HCT116 (cell line): ENCODE results near the gene PRKCH. TPM values are rescaled to one million over a fixed set of nuclear protein-coding genes. Genes with fewer than 3 reads are reported as not detected.

Experiments
- ATAC-seq: fragments of 200-7000 bp; cut with Tn5 transposase; 2 replicates; pipeline ENCODE4 v1.9.1; 2020; ENCODE audit warnings: mild to moderate bottlenecking, moderate library complexity
- BruUV-seq: library from RNA; stranded (reverse); fragments of 400-500 nt; replicated peaks from 2 replicates; lab custom pipeline; 2021; lab: Mats Ljungman, UMichigan
- CTCF ChIA-PET: fragments of 300-600 bp; sonication (Branson Sonifier 250); formaldehyde crosslinking; loops from one replicate; lab custom pipeline; 2021; ENCODE audit warnings: antibody characterized with exemption; lab: Charles Lee
- POLR2A ChIA-PET: fragments of 300-600, 350-600 bp; sonication (Branson Sonifier 250); formaldehyde crosslinking; loops from one replicate; lab custom pipeline; 2021; ENCODE audit warnings: antibody characterized with exemption; lab: Charles Lee
- RAD21 ChIA-PET, 2 experiments: fragments of 300-600 bp; sonication (Branson Sonifier 250); formaldehyde crosslinking; loops; one replicate each; lab custom pipeline; 2023; ENCODE audit warnings: low total read pairs in 2 of 2; ENCODE audit not compliant: uncharacterized antibody in 2 of 2, unreplicated experiment in 2 of 2, low non-redundant PET in 1 of 2; lab: Charles Lee
- DNase-seq: peaks from one replicate; pipeline ENCODE4 v3.0.0-alpha.2; 2010; ENCODE audit warnings: low read depth, low spot score
- H2AFZ ChIP-seq: fragments of 200-600 bp; shearing (Covaris generic), sonication (generic); 2 replicates; pipeline ENCODE4 v1.6.1; 2017; ENCODE audit warnings: low read depth, mixed run types, mixed read lengths, antibody characterized with exemption, low read length; ENCODE audit not compliant: poor library complexity, severe bottlenecking
- H3K27ac ChIP-seq: 2 replicates; pipeline ENCODE4 v1.5.1; 2012; ENCODE audit warnings: low read depth, low read length
- H3K27me3 ChIP-seq: fragments of 200-600 bp; sonication (generic); 2 replicates; pipeline ENCODE4 v1.6.1; 2016; ENCODE audit warnings: mixed run types, low read length, mixed read lengths; ENCODE audit not compliant: insufficient read depth
- H3K36me3 ChIP-seq, 2 experiments: fragments of 200-500 bp in 1 of 2; fragments of 200-600 bp in 1 of 2; sonication (Bioruptor generic) in 1 of 2; sonication (generic) in 1 of 2; 2 replicates each; pipeline versions ENCODE4 v1.5.1 to v1.6.1; 2014 to 2016; ENCODE audit warnings: low read length in 2 of 2, inconsistent platforms in 1 of 2, mixed read lengths in 1 of 2, mixed run types in 1 of 2; ENCODE audit not compliant: insufficient read depth in 2 of 2, control insufficient read depth in 1 of 2
- H3K4me1 ChIP-seq, 2 experiments: fragments of 200-600 bp in 1 of 2; sonication (generic) in 1 of 2; 2 replicates each; pipeline versions ENCODE4 v1.5.1 to v1.6.1; 2012 to 2017; ENCODE audit warnings: low read length in 2 of 2, inconsistent platforms in 1 of 2, mild to moderate bottlenecking in 1 of 2, mixed read lengths in 1 of 2, mixed run types in 1 of 2, moderate library complexity in 1 of 2; ENCODE audit not compliant: insufficient read depth in 2 of 2, control insufficient read depth in 1 of 2
- H3K4me2 ChIP-seq: fragments of 200-600 bp; sonication (generic); 2 replicates; pipeline ENCODE4 v1.6.1; 2017; ENCODE audit warnings: mixed run types, low read length, mixed read lengths
- H3K4me3 ChIP-seq, 2 experiments: fragments of 200-600 bp in 1 of 2; sonication (generic) in 1 of 2; replicated peaks in 1 of 2; 2 replicates each; pipeline ENCODE4 v1.5.1; 2011 to 2016; ENCODE audit warnings: low read length in 2 of 2, control low read depth in 1 of 2, low read depth in 1 of 2, mild to moderate bottlenecking in 1 of 2, mixed read lengths in 1 of 2, mixed run types in 1 of 2
- H3K79me2 ChIP-seq: fragments of 200-600 bp; sonication (generic); 2 replicates; pipeline ENCODE4 v1.6.1; 2017; ENCODE audit warnings: mild to moderate bottlenecking, mixed run types, low read length, moderate library complexity, mixed read lengths; ENCODE audit not compliant: insufficient read depth
- H3K9ac ChIP-seq: fragments of 200-600 bp; sonication (generic); 2 replicates; pipeline ENCODE4 v1.6.1; 2016; ENCODE audit warnings: low read length, mixed read lengths
- H3K9me2 ChIP-seq: fragments of 200-600 bp; sonication (generic), shearing (Covaris generic); 2 replicates; pipeline ENCODE4 v1.6.1; 2017; ENCODE audit warnings: mixed run types, mild to moderate bottlenecking, moderate library complexity; ENCODE audit not compliant: insufficient read depth
- H3K9me3 ChIP-seq, 2 experiments: fragments of 200-500 bp in 1 of 2; fragments of 200-600 bp in 1 of 2; sonication (Bioruptor generic) in 1 of 2; sonication (generic) in 1 of 2; 2 replicates each; pipeline ENCODE4 v1.6.1; 2014 to 2017; ENCODE audit warnings: low read length in 2 of 2, mixed read lengths in 2 of 2, inconsistent platforms in 1 of 2, low read depth in 1 of 2, mild to moderate bottlenecking in 1 of 2, mixed run types in 1 of 2, moderate library complexity in 1 of 2; ENCODE audit not compliant: control insufficient read depth in 1 of 2, insufficient read depth in 1 of 2
- H4K20me1 ChIP-seq: fragments of 200-600 bp; sonication (generic), shearing (Covaris generic); 2 replicates; pipeline ENCODE4 v1.6.1; 2017; ENCODE audit warnings: mixed run types, mild to moderate bottlenecking, moderate library complexity; ENCODE audit not compliant: insufficient read depth
- CBX3 ChIP-seq: IDR thresholded peaks from 2 replicates; pipeline ENCODE4 v1.6.1; 2012; ENCODE audit warnings: low read depth
- CEBPB ChIP-seq: IDR thresholded peaks from 2 replicates; pipeline ENCODE4 v1.6.1; 2012; ENCODE audit warnings: low read depth
- EGR1 ChIP-seq: IDR thresholded peaks from 2 replicates; pipeline ENCODE4 v1.6.1; 2012; ENCODE audit warnings: low read depth
- ELF1 ChIP-seq: IDR thresholded peaks from 2 replicates; pipeline ENCODE4 v1.6.1; 2012; ENCODE audit warnings: low read depth, borderline replicate concordance
- EZH2 ChIP-seq: fragments of 200-600 bp; sonication (generic); IDR thresholded peaks from 2 replicates; pipeline ENCODE4 v1.6.1; 2017; ENCODE audit warnings: antibody characterized with exemption, mixed run types
- EZH2phosphoT487 ChIP-seq: fragments of 200-600 bp; IDR thresholded peaks from 2 replicates; pipeline ENCODE4 v1.6.1; 2018; ENCODE audit warnings: antibody characterized with exemption, borderline replicate concordance
- FOSL1 ChIP-seq: IDR thresholded peaks from 2 replicates; pipeline ENCODE4 v1.6.1; 2012; ENCODE audit warnings: low read depth
- JUND ChIP-seq: IDR thresholded peaks from 2 replicates; pipeline ENCODE4 v1.6.1; 2012
- POLR2A ChIP-seq: IDR thresholded peaks from 2 replicates; pipeline ENCODE4 v1.7.0; 2011; ENCODE audit warnings: borderline replicate concordance; ENCODE audit not compliant: insufficient read depth, insufficient read length; ENCODE audit errors: extremely low read depth
- POLR2AphosphoS5 ChIP-seq: IDR thresholded peaks from 2 replicates; pipeline ENCODE4 v1.6.1; 2011; ENCODE audit warnings: mild to moderate bottlenecking, low read depth, low read length, moderate library complexity
- SRF ChIP-seq: IDR thresholded peaks from 2 replicates; pipeline ENCODE4 v1.6.1; 2012; ENCODE audit warnings: low read depth
- TCF7L2 ChIP-seq: IDR thresholded peaks from 2 replicates; pipeline ENCODE4 v1.7.0; 2011; ENCODE audit warnings: borderline replicate concordance, inconsistent platforms; ENCODE audit not compliant: insufficient read depth, insufficient read length; ENCODE audit errors: extremely low read depth
- YY1 ChIP-seq: IDR thresholded peaks from 2 replicates; pipeline ENCODE4 v1.6.1; 2011; ENCODE audit warnings: low read length, low read depth, moderate library complexity, mild to moderate bottlenecking; ENCODE audit not compliant: insufficient replicate concordance; ENCODE audit errors: extremely low read depth
- ZFX ChIP-seq: fragments of 450-650 bp; IDR thresholded peaks from 2 replicates; pipeline ENCODE4 v1.6.1; 2017
- ZNF274 ChIP-seq: fragments of 200-500 bp; sonication (Bioruptor generic); IDR thresholded peaks from 2 replicates; pipeline ENCODE4 v1.6.1; 2014; ENCODE audit warnings: mild to moderate bottlenecking, low read depth, low read length, inconsistent platforms
- intact Hi-C: fragments of 100-400 bp; cut with micrococcal nuclease; formaldehyde crosslinking; loops from 2 replicates; pipeline ENCODE4 v1.10.0; 2022
- total RNA-seq: library from RNA; stranded (reverse); gene quantifications from one replicate; pipeline ENCODE4 v1.2.1, GENCODE V29; 2021; ENCODE audit not compliant: unreplicated experiment
- TF ChIP-seq, protein P1 (sequence below): IDR thresholded peaks from 2 replicates; pipeline ENCODE4 v1.6.1; 2012
- TF ChIP-seq, protein P2 (sequence below), 3 experiments: fragments of 200-600 bp in 1 of 3; sonication (generic) in 1 of 3; IDR thresholded peaks in 2 of 3; conservative IDR thresholded peaks in 1 of 3; 2 replicates each; pipeline ENCODE4 v1.5.1; 2012 to 2017; ENCODE audit warnings: low read depth in 2 of 3, low read length in 2 of 3, antibody characterized with exemption in 1 of 3, borderline replicate concordance in 1 of 3, control low read depth in 1 of 3, mild to moderate bottlenecking in 1 of 3, mixed read lengths in 1 of 3, mixed run types in 1 of 3, moderate library complexity in 1 of 3; ENCODE audit not compliant: insufficient read depth in 1 of 3
- TF ChIP-seq, protein P3 (sequence below): IDR thresholded peaks from 2 replicates; pipeline ENCODE4 v1.6.1; 2011; ENCODE audit warnings: mild to moderate bottlenecking, low read length, moderate library complexity; ENCODE audit not compliant: insufficient replicate concordance; ENCODE audit errors: extremely low read depth

PRKCH gene
- total RNA-seq, 1 experiment from 2014 or later: 16.6 TPM

DNA sequence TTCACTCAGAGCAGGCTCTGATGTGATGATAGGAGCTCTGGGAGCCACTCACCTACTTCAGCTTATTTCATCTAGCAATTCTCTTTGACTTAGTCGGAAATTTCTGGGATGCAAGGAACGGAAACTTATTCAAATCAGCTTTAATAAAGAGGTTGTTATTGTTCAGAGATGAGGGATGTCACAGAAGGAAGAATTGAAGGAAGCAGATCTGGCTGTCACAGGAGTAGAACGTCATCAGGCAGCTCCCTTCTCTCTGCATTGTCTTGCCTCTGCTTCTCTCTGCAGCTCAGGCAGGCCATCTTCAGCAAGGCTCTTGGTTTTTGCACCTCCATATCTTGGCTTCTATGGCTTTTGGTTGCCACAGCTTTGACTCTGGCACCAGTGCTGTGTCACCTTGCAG lies 32.7 kb upstream of the PRKCH start:
- no TSS peak for BruUV-seq
- DNase-seq (no peak), ATAC-seq (no peak)
- H3K4me1 ChIP-seq: peaks cover 0 to 9% of the 10 kb centered on the region in 2 experiments; a peak in 1 of 4 replicates
- H3K79me2 ChIP-seq: no peaks in the 10 kb centered on the region
- no peak overlapping the region for H3K4me3 ChIP-seq
- TF ChIP-seq JUND (no peak), EGR1 (no peak), EZH2phosphoT487 (no peak), EZH2 (no peak), TCF7L2 (no peak), SRF (no peak), ZNF274 (no peak), ELF1 (no peak), ZFX (no peak)
- TF ChIP-seq, protein P1, sequence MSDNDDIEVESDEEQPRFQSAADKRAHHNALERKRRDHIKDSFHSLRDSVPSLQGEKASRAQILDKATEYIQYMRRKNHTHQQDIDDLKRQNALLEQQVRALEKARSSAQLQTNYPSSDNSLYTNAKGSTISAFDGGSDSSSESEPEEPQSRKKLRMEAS: no peak
- H3K36me3 ChIP-seq: no peaks in the 10 kb centered on the region
- H3K4me2 ChIP-seq: no peak overlapping the region
- H4K20me1 ChIP-seq: no peaks in the 10 kb centered on the region
- RAD21 ChIA-PET: no interaction called here
- no peak overlapping the region for H3K9ac ChIP-seq
- H3K9me3 ChIP-seq: no peaks in the 10 kb centered on the region
- H3K9me2 ChIP-seq: no peaks in the 10 kb centered on the region
- no peak overlapping the region for H2AFZ ChIP-seq
- POLR2A ChIA-PET: no interaction called here
- H3K27me3 ChIP-seq: no peaks in the 10 kb centered on the region
- intact Hi-C loops: no loop called here
- CTCF ChIA-PET: interaction anchor here (1.2 kb wide), 1 partner anchor 939 kb away, joined by 3 read pairs; no protein-coding TSS in a partner anchor
- no peak overlapping the region for H3K27ac ChIP-seq

DNA sequence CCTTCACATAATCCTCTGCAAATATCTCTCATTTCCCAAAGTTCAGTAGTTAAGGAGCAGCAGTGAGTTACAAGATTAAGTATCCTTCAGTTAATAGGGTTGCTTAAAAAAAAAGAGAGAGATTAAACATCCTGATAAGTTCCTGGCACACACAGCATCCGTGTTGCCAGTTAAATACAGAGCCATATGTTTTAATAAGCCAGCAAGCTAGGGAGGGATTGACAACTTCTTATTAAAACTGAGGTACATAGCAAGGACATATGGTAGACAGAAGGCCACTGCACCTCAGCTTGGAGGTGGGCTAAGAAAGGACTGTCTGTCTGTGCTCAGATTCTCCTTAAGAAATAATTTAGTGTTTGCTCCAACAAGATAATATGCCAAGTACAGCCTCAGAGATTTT lies 30.7 kb upstream of the PRKCH start:
- no peak overlapping the region for H3K27ac ChIP-seq
- no peak overlapping the region for H3K9ac ChIP-seq
- no peaks in the 10 kb centered on the region for H3K9me3 ChIP-seq
- no peaks in the 10 kb centered on the region for H3K79me2 ChIP-seq
- H2AFZ ChIP-seq: no peak overlapping the region
- no peaks in the 10 kb centered on the region for H3K9me2 ChIP-seq
- no peak overlapping the region for H3K4me2 ChIP-seq
- ATAC-seq (no peak), DNase-seq (no peak)
- ChIA-PET RAD21 (no interaction called here), POLR2A (no interaction called here), CTCF (interaction anchor here (0.7 to 1.2 kb wide), 3 partner anchors 21 to 1018 kb away, joined by 3 to 5 read pairs (median 3); no protein-coding TSS in a partner anchor)
- no peaks in the 10 kb centered on the region for H3K27me3 ChIP-seq
- no TSS peak for BruUV-seq
- no peaks in the 10 kb centered on the region for H3K36me3 ChIP-seq
- peaks cover 0 to 9% of the 10 kb centered on the region in 2 experiments; a peak in 1 of 4 replicates for H3K4me1 ChIP-seq
- H4K20me1 ChIP-seq: no peaks in the 10 kb centered on the region
- no peak overlapping the region for H3K4me3 ChIP-seq
- intact Hi-C loops: loop anchor here (10.0 kb wide), 1 partner anchor 834 kb away; no protein-coding TSS in a partner anchor
- TF ChIP-seq YY1 (no peak), POLR2AphosphoS5 (no peak), POLR2A (no peak), EGR1 (no peak), CBX3 (no peak), ZNF274 (no peak), EZH2 (no peak), CEBPB (no peak), FOSL1 (no peak)
- TF ChIP-seq, protein P2, sequence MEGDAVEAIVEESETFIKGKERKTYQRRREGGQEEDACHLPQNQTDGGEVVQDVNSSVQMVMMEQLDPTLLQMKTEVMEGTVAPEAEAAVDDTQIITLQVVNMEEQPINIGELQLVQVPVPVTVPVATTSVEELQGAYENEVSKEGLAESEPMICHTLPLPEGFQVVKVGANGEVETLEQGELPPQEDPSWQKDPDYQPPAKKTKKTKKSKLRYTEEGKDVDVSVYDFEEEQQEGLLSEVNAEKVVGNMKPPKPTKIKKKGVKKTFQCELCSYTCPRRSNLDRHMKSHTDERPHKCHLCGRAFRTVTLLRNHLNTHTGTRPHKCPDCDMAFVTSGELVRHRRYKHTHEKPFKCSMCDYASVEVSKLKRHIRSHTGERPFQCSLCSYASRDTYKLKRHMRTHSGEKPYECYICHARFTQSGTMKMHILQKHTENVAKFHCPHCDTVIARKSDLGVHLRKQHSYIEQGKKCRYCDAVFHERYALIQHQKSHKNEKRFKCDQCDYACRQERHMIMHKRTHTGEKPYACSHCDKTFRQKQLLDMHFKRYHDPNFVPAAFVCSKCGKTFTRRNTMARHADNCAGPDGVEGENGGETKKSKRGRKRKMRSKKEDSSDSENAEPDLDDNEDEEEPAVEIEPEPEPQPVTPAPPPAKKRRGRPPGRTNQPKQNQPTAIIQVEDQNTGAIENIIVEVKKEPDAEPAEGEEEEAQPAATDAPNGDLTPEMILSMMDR (IDR thresholded peaks at IDR 0.05 in 2 of 3, conservative IDR thresholded peaks at IDR 0.05 in 1 of 3; ENCODE audit: borderline replicate concordance in 1 of 3, insufficient read depth in 1 of 3, low read depth in 2 of 3, low read length in 2 of 3): no peak
- TF ChIP-seq, protein P3, sequence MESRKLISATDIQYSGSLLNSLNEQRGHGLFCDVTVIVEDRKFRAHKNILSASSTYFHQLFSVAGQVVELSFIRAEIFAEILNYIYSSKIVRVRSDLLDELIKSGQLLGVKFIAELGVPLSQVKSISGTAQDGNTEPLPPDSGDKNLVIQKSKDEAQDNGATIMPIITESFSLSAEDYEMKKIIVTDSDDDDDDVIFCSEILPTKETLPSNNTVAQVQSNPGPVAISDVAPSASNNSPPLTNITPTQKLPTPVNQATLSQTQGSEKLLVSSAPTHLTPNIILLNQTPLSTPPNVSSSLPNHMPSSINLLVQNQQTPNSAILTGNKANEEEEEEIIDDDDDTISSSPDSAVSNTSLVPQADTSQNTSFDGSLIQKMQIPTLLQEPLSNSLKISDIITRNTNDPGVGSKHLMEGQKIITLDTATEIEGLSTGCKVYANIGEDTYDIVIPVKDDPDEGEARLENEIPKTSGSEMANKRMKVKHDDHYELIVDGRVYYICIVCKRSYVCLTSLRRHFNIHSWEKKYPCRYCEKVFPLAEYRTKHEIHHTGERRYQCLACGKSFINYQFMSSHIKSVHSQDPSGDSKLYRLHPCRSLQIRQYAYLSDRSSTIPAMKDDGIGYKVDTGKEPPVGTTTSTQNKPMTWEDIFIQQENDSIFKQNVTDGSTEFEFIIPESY: no peak
